ENCODE data around the gene KCTD16.

DNA sequence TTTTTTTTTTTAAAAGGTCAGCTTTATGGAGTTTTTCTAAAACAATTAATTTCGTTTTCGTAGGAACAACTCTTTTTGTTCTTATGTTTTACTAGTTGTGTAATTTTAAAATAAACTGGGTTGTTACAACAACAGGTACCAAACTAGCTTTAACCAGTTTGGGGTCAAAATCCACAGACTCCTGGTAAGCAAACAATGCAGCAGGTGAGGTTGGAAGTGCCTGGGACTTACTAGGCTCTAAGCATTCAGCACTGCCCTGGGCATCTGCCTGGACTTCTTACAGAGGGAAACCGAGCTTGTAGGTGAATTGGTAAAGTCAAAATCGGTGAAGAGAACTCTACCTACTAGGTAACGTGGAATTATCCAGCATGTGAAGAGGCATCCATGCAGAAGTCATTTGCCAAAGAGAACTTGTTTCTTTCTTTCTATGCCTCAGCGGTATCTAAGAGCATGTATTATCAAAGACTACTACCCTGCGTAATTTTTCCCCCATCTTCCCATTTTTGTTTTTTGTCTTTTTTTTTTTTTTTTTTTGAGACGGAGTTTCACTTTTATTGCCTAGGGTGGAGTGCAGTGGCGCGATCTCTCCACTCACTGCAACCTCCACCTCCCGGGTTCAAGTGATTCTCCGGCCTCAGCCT is 145.4 kb downstream of the KCTD16 start:
- TF ChIP-seq, protein P1, sequence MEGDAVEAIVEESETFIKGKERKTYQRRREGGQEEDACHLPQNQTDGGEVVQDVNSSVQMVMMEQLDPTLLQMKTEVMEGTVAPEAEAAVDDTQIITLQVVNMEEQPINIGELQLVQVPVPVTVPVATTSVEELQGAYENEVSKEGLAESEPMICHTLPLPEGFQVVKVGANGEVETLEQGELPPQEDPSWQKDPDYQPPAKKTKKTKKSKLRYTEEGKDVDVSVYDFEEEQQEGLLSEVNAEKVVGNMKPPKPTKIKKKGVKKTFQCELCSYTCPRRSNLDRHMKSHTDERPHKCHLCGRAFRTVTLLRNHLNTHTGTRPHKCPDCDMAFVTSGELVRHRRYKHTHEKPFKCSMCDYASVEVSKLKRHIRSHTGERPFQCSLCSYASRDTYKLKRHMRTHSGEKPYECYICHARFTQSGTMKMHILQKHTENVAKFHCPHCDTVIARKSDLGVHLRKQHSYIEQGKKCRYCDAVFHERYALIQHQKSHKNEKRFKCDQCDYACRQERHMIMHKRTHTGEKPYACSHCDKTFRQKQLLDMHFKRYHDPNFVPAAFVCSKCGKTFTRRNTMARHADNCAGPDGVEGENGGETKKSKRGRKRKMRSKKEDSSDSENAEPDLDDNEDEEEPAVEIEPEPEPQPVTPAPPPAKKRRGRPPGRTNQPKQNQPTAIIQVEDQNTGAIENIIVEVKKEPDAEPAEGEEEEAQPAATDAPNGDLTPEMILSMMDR (IDR thresholded peaks at IDR 0.05) = no peak
- no peak for TF ChIP-seq POLR2A (IDR thresholded peaks at IDR 0.05)

Data from suprapubic skin (tissue), 3 donors.